K562 (cell line): ENCODE data around the gene FXN. TPM values are rescaled to one million over a fixed set of nuclear protein-coding genes. Genes with fewer than 3 reads are reported as not detected.

Source experiments
- ATF1 ChIP-seq, 2 experiments: fragments of 450-650 bp in 1 of 2; IDR thresholded peaks; 2 replicates each; pipeline ENCODE4 v1.6.1; 2016; ENCODE audit warnings: missing compliant biosample characterization in 1 of 2, missing genetic modification characterization in 1 of 2
- BCOR ChIP-seq: fragments of 450-650 bp; IDR thresholded peaks from 2 replicates; pipeline ENCODE4 v1.6.1; 2016
- E4F1 ChIP-seq: fragments of 250-450 bp; sonication (Bioruptor Pico); IDR thresholded peaks from 2 replicates; pipeline ENCODE4 v1.5.0; 2021; ENCODE audit warnings: mild to moderate bottlenecking, borderline replicate concordance
- FOXO4 ChIP-seq: fragments of 450-650 bp; formaldehyde crosslinking; IDR thresholded peaks from 2 replicates; pipeline ENCODE4 v1.4.0; 2020; ENCODE audit warnings: mild to moderate bottlenecking, moderate library complexity
- HNRNPLL ChIP-seq: fragments of 200-400 bp; formaldehyde crosslinking; IDR thresholded peaks from 2 replicates; pipeline ENCODE4 v1.6.1; 2017; ENCODE audit warnings: low read length, low read depth, mild to moderate bottlenecking; ENCODE audit not compliant: poor library complexity, severe bottlenecking
- MAX ChIP-seq: sonication (generic); formaldehyde crosslinking; IDR thresholded peaks from 2 replicates; pipeline ENCODE4 v1.9.0; 2022; ENCODE audit warnings: mild to moderate bottlenecking, missing genetic modification reagents
- MXD1 ChIP-seq: fragments of 250-450 bp; sonication (Bioruptor Pico); IDR thresholded peaks from 2 replicates; pipeline ENCODE4 v1.8.0; 2021; ENCODE audit warnings: borderline replicate concordance, mild to moderate bottlenecking, moderate library complexity; ENCODE audit not compliant: poor library complexity, severe bottlenecking
- PHF20 ChIP-seq: fragments of 450-650 bp; IDR thresholded peaks from 2 replicates; pipeline ENCODE4 v1.6.1; 2018; ENCODE audit not compliant: partially characterized antibody
- POLR2A ChIP-seq: fragments of 450-650 bp; conservative IDR thresholded peaks from 2 replicates; pipeline ENCODE4 v1.6.1; 2016
- PREB ChIP-seq: sonication (generic); formaldehyde crosslinking; IDR thresholded peaks from 2 replicates; pipeline ENCODE4 v1.8.1; 2023; ENCODE audit warnings: mild to moderate bottlenecking, missing genetic modification reagents
- RB1 ChIP-seq: fragments of 450-650 bp; IDR thresholded peaks from 2 replicates; pipeline ENCODE4 v1.6.1; 2017; ENCODE audit warnings: low read depth, mild to moderate bottlenecking
- SRSF3 ChIP-seq: fragments of 200-400 bp; formaldehyde crosslinking; IDR thresholded peaks from 2 replicates; pipeline ENCODE4 v1.6.1; 2016; ENCODE audit warnings: mild to moderate bottlenecking, low read length, moderate library complexity; ENCODE audit not compliant: insufficient read depth
- TAF1 ChIP-seq: IDR thresholded peaks from 2 replicates; pipeline ENCODE4 v1.6.1; 2011; ENCODE audit warnings: mild to moderate bottlenecking, low read length, moderate library complexity; ENCODE audit not compliant: insufficient read depth, control insufficient read depth, severe bottlenecking; ENCODE audit errors: extremely low read depth
- ZNF592 ChIP-seq: fragments of 450-650 bp; IDR thresholded peaks from 2 replicates; pipeline ENCODE4 v1.6.1; 2017; ENCODE audit warnings: antibody characterized with exemption, mild to moderate bottlenecking
- ZNF764 ChIP-seq: fragments of 250-450 bp; sonication (Bioruptor Pico); IDR thresholded peaks from 2 replicates; pipeline ENCODE4 v1.4.0; 2020; ENCODE audit warnings: low read depth, mild to moderate bottlenecking, moderate library complexity
- polyA plus RNA-seq, 8 experiments: library from polyadenylated mRNA; depleted of rRNA in 4 of 8; stranded (reverse) in 5 of 8; unstranded in 3 of 8; fragments of >200 nt; fragmentation: Nextera tagmentation in 2 of 8; fragmentation: Illumina TruSeq in 1 of 8; extraction: Ambion mirVana in 2 of 8; extraction: Trizol in 1 of 8; gene quantifications; 2 replicates each; pipeline versions ENCODE4 v1.2.1 to v1.2.3, GENCODE V29; 2011 to 2014; ENCODE audit warnings: inconsistent platforms in 1 of 8, missing spikeins in 1 of 8
- total RNA-seq, 7 experiments: library from RNA; depleted of rRNA in 6 of 7; stranded (reverse); fragments of >200 nt in 6 of 7; fragmentation: Illumina TruSeq in 2 of 7; extraction: Trizol in 2 of 7; gene quantifications; 2 replicates each; pipeline versions ENCODE4 v1.2.1 to v1.2.3, GENCODE V29; 2011 to 2021; ENCODE audit warnings: low replicate concordance in 1 of 7

Gene FXN
- total and polyA plus RNA-seq, 9 of the 15 experiments (the other 6 are each of a cell fraction or from before 2014, with no cell fraction given), result 7.6 to 51.5 (median 30.3) TPM

- TF ChIP-seq PREB (CRISPR knock-in tag) (no peak), BCOR (peak; percentile 100), PHF20 (peak; percentile 54), SRSF3 (no peak), TAF1 (peak; percentile 27), RB1 (peak; percentile 91), ZNF764 (CRISPR knock-in tag) (no peak), ZNF592 (peak; percentile 76; the same call in 1 of the 2 replicates), HNRNPLL (peak; percentile 65), E4F1 (no peak), MAX (CRISPR knock-in tag) (peak; percentile 60), POLR2A (peak; percentile 67), FOXO4 (CRISPR knock-in tag) (no peak), MXD1 (peak; percentile 11), ATF1 (CRISPR knock-in tag; IDR thresholded peaks at IDR 0.05) (no peak), ATF1 (tag; IDR thresholded peaks at IDR 0.05) (peak; percentile 63)
These were observed at the start of gene FXN (continued) for GRCh38 chr9:69035438-69036308.
